Right lobe of liver (tissue), 6 donors: ENCODE results near the gene PELI2. TPM values are rescaled to one million over a fixed set of nuclear protein-coding genes. Genes with fewer than 3 reads are reported as not detected.

ENCODE experiments used
- ATAC-seq, 4 donors: fragments of 200-7000 bp; cut with Tn5 transposase; one replicate each; pipeline ENCODE4 v1.9.1; 2020; ENCODE audit warnings: mild to moderate bottlenecking in 4 of 4, moderate library complexity in 4 of 4
- DNase-seq, 3 donors: peaks; one replicate each; pipeline ENCODE4 v3.0.0-alpha.2; 2020
- H3K27ac ChIP-seq, 3 donors: fragments of 200-600 bp; one replicate each; pipeline ENCODE4 v1.8.0; 2022
- H3K27me3 ChIP-seq, 2 donors: fragments of 200-600 bp; one replicate each; pipeline ENCODE4 v1.8.0; 2022
- H3K36me3 ChIP-seq, 4 donors: fragments of 200-600 bp; sonication (generic) in 1 of 4; one replicate each; pipeline versions ENCODE4 v1.5.1 to v1.8.0; 2017 to 2022; ENCODE audit warnings: control low read depth in 1 of 4
- H3K4me1 ChIP-seq, 4 donors: fragments of 200-600 bp; sonication (generic) in 1 of 4; one replicate each; pipeline versions ENCODE4 v1.5.1 to v1.8.0; 2017 to 2022; ENCODE audit warnings: control low read depth in 1 of 4
- H3K4me3 ChIP-seq, 3 donors: fragments of 200-600 bp; one replicate each; pipeline ENCODE4 v1.8.0; 2022
- H3K9me3 ChIP-seq, 4 donors: fragments of 200-600 bp; sonication (generic) in 1 of 4; one replicate each; pipeline versions ENCODE4 v1.5.1 to v1.8.0; 2017 to 2022; ENCODE audit warnings: control low read depth in 1 of 4
- POLR2A ChIP-seq: fragments of 450-650 bp; IDR thresholded peaks from one replicate; pipeline ENCODE4 v1.6.1; 2017; ENCODE audit warnings: antibody characterized with exemption, mild to moderate bottlenecking
- WGBS: methylation state at CpG from one replicate; pipeline ENCODE4 v1.1.6; 2018; ENCODE audit warnings: low coverage, low lambda C conversion rate; ENCODE audit not compliant: insufficient coverage; ENCODE audit errors: missing lambda C conversion rate; 5-methylcytosine and 5-hydroxymethylcytosine counted together
- intact Hi-C, 2 donors: fragments of 100-400 bp; cut with DNase I; formaldehyde crosslinking; loops; one replicate each; pipeline versions ENCODE4 v1.11.2 to v1.14.1; 2022
- total RNA-seq, 6 experiments: library from RNA; depleted of rRNA in 2 of 6; stranded (reverse); fragments of >200 nt in 2 of 6; fragmentation: NEBNext Ultra II Directional in 3 of 6; extraction: Animal tissue kit (Norgen Biotek cat#: 25700) in 3 of 6; gene quantifications; one replicate each; pipeline versions ENCODE4 v1.1.0 to v1.2.4, GENCODE V29; 2016 to 2023
- TF ChIP-seq, protein P1 (sequence below), 4 donors: fragments of 200-600 bp in 3 of 4; fragments of 450-650 bp in 1 of 4; IDR thresholded peaks; one replicate each; pipeline versions ENCODE4 v1.5.1 to v1.8.0; 2016 to 2022; ENCODE audit warnings: antibody characterized with exemption in 4 of 4, mild to moderate bottlenecking in 2 of 4
- donor health status: DM: no; HTN: yes; CAD: no.
- donor health status: DM: no; HTN: no; CAD: no.
- donor health status: DM: no; HTN: no; CAD: no.
- donor health status: DM: no; HTN: yes; CAD: no.
- donor health status: DM: no; HTN: yes; CAD: no.

Gene PELI2
- total RNA-seq, 6 experiments from 2014 or later, result 1.1 to 3.2 (median 1.9) TPM

GRCh38 chr14:56094076-56094475 lies 24.1 kb upstream of the PELI2 start:
- H3K9me3 ChIP-seq, result no peaks in the 10 kb centered on the region
- H3K4me3 ChIP-seq, result no peak overlapping the region
- no peak overlapping the region for H3K27ac ChIP-seq
- ATAC-seq (no peak), DNase-seq (no peak)
- intact Hi-C loops, result no loop called here
- H3K27me3 ChIP-seq, result no peaks in the 10 kb centered on the region
- 49% methylated on average over 4 of the region's 4 CpGs for WGBS
- no peaks in the 10 kb centered on the region for H3K4me1 ChIP-seq
- TF ChIP-seq, protein P1, sequence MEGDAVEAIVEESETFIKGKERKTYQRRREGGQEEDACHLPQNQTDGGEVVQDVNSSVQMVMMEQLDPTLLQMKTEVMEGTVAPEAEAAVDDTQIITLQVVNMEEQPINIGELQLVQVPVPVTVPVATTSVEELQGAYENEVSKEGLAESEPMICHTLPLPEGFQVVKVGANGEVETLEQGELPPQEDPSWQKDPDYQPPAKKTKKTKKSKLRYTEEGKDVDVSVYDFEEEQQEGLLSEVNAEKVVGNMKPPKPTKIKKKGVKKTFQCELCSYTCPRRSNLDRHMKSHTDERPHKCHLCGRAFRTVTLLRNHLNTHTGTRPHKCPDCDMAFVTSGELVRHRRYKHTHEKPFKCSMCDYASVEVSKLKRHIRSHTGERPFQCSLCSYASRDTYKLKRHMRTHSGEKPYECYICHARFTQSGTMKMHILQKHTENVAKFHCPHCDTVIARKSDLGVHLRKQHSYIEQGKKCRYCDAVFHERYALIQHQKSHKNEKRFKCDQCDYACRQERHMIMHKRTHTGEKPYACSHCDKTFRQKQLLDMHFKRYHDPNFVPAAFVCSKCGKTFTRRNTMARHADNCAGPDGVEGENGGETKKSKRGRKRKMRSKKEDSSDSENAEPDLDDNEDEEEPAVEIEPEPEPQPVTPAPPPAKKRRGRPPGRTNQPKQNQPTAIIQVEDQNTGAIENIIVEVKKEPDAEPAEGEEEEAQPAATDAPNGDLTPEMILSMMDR (IDR thresholded peaks at IDR 0.05), result no peak
- TF ChIP-seq POLR2A, result no peak
- no peaks in the 10 kb centered on the region for H3K36me3 ChIP-seq

DNA sequence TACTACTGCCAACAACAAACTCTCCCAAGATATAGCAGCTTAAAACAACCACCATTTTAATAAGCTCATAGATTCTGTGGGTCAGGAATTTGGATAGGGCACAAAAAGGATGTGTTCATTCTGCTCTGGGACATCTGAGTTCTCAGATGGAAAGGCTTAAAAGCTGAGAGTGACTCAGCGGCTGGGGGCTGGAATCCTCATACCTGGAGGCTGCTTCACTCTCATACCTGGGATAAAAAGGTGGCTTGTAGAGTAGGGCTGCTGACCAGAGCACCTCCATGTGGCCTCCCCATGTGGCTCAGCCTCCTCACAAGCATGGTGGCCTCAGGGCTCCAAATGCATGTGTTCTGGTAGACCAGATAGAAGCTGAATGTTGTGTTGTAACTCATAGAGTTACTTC lies 20.2 kb upstream of the PELI2 start:
- Histone ChIP-seq H3K9me3 (no peaks in the 10 kb centered on the region), H3K4me3 (no peak overlapping the region), H3K27ac (no peak overlapping the region), H3K36me3 (no peaks in the 10 kb centered on the region), H3K4me1 (no peaks in the 10 kb centered on the region), H3K27me3 (no peaks in the 10 kb centered on the region)
- intact Hi-C loops, result no loop called here
- TF ChIP-seq POLR2A, result no peak
- TF ChIP-seq, protein P1 (IDR thresholded peaks at IDR 0.05), result no peak
- no CpG with 5 or more reads among the region's 1 CpG for WGBS
- DNase-seq (no peak), ATAC-seq (no peak)

DNA sequence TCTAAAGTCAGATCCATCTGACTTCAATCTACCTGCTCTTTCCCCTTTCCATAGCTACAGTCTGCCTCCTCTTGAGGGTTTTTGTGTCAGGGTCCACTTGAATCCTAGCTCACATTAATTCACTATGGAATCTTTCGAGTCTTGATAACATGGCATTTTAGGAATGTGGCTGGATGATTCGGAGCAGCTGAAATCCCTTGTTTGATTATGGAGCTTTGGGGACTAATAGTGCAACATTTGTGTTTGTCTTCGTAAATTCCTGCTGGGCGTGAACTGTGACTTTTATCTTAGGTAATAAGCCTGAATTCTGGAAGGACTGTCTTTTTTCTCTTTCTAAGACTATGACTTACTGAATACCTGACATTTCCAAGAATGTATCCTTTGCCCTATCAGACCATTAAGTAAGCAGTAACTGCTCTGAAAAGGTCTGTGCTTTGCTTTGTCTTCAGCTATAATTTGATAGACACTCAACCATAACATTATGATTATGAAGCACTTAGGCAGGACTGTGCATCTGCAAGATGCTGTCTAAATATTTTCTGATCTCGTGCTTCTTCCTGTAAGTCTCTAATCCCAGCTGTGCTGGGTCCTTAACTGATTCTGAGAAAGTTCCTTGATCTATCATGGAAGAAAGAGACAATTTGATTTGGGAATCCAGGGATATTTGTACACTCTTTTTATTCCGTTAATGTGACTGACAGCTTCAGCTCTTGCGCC lies 19.0 kb upstream of the PELI2 start:
- TF ChIP-seq, protein P1 (IDR thresholded peaks at IDR 0.05), result no peak
- no peak for TF ChIP-seq POLR2A
- ATAC-seq (no peak), DNase-seq (no peak)
- 30% methylated on average over 7 of the region's 7 CpGs for WGBS
- H3K4me3 ChIP-seq, result no peak overlapping the region
- H3K27me3 ChIP-seq, result no peaks in the 10 kb centered on the region
- H3K27ac ChIP-seq, result no peak overlapping the region
- no peaks in the 10 kb centered on the region for H3K9me3 ChIP-seq
- intact Hi-C loops, result no loop called here
- no peaks in the 10 kb centered on the region for H3K4me1 ChIP-seq
- no peaks in the 10 kb centered on the region for H3K36me3 ChIP-seq

DNA sequence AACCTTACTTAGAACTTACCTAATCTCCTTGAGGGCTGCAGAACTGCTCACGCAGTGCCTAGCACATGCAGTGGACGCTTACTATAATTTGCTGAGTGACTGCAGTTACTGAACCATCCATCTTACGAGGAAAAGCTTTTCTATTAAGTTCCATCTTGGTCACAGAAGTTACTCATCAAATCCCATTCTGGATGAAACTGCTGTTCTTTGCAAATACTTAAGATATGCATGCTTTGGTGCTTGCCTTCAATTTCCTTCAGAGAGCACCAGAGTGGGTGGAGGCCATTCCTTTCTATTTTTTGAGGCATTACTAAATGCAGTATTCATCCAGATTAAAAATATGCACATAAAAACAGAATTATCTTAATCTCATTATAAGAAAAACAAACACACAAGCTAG lies 17.7 kb upstream of the PELI2 start:
- Histone ChIP-seq H3K9me3 (no peaks in the 10 kb centered on the region), H3K27ac (no peak overlapping the region), H3K36me3 (no peaks in the 10 kb centered on the region), H3K4me3 (no peak overlapping the region), H3K27me3 (no peaks in the 10 kb centered on the region), H3K4me1 (no peaks in the 10 kb centered on the region)
- 59% methylated on average over 3 of the region's 3 CpGs for WGBS
- ATAC-seq, result no peak
- DNase-seq, result no peak
- intact Hi-C loops, result no loop called here
- no peak for TF ChIP-seq POLR2A
- TF ChIP-seq, protein P1 (IDR thresholded peaks at IDR 0.05), result no peak

GRCh38 chr14:56102941-56103340 lies 15.3 kb upstream of the PELI2 start:
- ATAC-seq (no peak), DNase-seq (no peak)
- TF ChIP-seq POLR2A, result no peak
- TF ChIP-seq, protein P1 (IDR thresholded peaks at IDR 0.05), result no peak
- intact Hi-C loops, result no loop called here
- no peaks in the 10 kb centered on the region for H3K36me3 ChIP-seq
- H3K4me1 ChIP-seq, result no peaks in the 10 kb centered on the region
- H3K4me3 ChIP-seq, result no peak overlapping the region
- H3K9me3 ChIP-seq, result no peaks in the 10 kb centered on the region
- H3K27me3 ChIP-seq, result no peaks in the 10 kb centered on the region
- no peak overlapping the region for H3K27ac ChIP-seq
- 50% methylated on average over 3 of the region's 3 CpGs for WGBS
